CD4-positive, CD25-positive, alpha-beta regulatory T cell (primary cell): ENCODE measurements around the gene KLHL12. TPM values are rescaled to one million over a fixed set of nuclear protein-coding genes. Genes with fewer than 3 reads are reported as not detected.
"Not testable (repeated sequence)": the region's sequence is repeated elsewhere in the genome, so short reads cannot be mapped to it uniquely, and the experiment has no call there.

Experiments used
- ATAC-seq, 2 donors: fragments of 150-1000 bp; cut with Tn5 transposase; one replicate each; pipeline ENCODE4 v1.10.0; 2021; ENCODE audit warnings: low read depth in 2 of 2, moderate number of reproducible peaks in 2 of 2, moderate library complexity in 1 of 2
- DNase-seq, 3 donors: peaks; one replicate each; pipeline versions ENCODE4 v3.0.0 to v3.0.0-alpha.2; 2012 to 2022; ENCODE audit warnings: mixed read lengths in 1 of 3
- H3K27ac ChIP-seq: one replicate; pipeline ENCODE4 v1.7.0; 2013; ENCODE audit warnings: mild to moderate bottlenecking, low read length; ENCODE audit not compliant: insufficient read depth, poor library complexity, severe bottlenecking
- H3K27me3 ChIP-seq: one replicate; pipeline ENCODE4 v1.7.0; 2013; ENCODE audit warnings: low read length; ENCODE audit not compliant: control insufficient read depth, insufficient read depth
- H3K36me3 ChIP-seq: one replicate; pipeline ENCODE4 v1.7.0; 2013; ENCODE audit warnings: mild to moderate bottlenecking, low read length, moderate library complexity; ENCODE audit not compliant: control insufficient read depth, insufficient read depth
- H3K4me1 ChIP-seq: 2 replicates; pipeline ENCODE4 v1.7.0; 2013; ENCODE audit warnings: mild to moderate bottlenecking, low read length; ENCODE audit not compliant: insufficient read depth, control insufficient read depth, poor library complexity, severe bottlenecking
- H3K4me3 ChIP-seq: one replicate; pipeline ENCODE4 v1.7.0; 2013; ENCODE audit warnings: low read depth, mild to moderate bottlenecking, low read length, moderate library complexity
- H3K9me3 ChIP-seq, 2 experiments: 1 replicate in 1 of 2; 2 replicates in 1 of 2; pipeline ENCODE4 v1.7.0; 2013; ENCODE audit warnings: low read length in 2 of 2, mild to moderate bottlenecking in 1 of 2, moderate library complexity in 1 of 2; ENCODE audit not compliant: control insufficient read depth in 2 of 2
- H3K27ac Mint-ChIP-seq, 3 donors: one replicate each; pipeline ENCODE4 v1.8.0; 2020 to 2022; ENCODE audit warnings: mild to moderate bottlenecking in 3 of 3, mixed read lengths in 3 of 3, moderate library complexity in 2 of 3
- H3K27me3 Mint-ChIP-seq: one replicate; pipeline ENCODE4 v1.8.0; 2022; ENCODE audit warnings: mild to moderate bottlenecking, mixed read lengths
- H3K36me3 Mint-ChIP-seq: one replicate; pipeline ENCODE4 v1.8.0; 2020; ENCODE audit warnings: mixed read lengths
- H3K4me1 Mint-ChIP-seq, 4 donors: one replicate each; pipeline ENCODE4 v1.8.0; 2020 to 2022; ENCODE audit warnings: mixed read lengths in 4 of 4, mild to moderate bottlenecking in 1 of 4
- H3K4me3 Mint-ChIP-seq, 4 donors: one replicate each; pipeline ENCODE4 v1.8.0; 2020 to 2022; ENCODE audit warnings: mild to moderate bottlenecking in 4 of 4, mixed read lengths in 4 of 4, moderate library complexity in 3 of 4
- H3K9me3 Mint-ChIP-seq, 7 donors: one replicate each; pipeline ENCODE4 v1.8.0; 2020 to 2022; ENCODE audit warnings: mixed read lengths in 7 of 7, mild to moderate bottlenecking in 3 of 7, moderate library complexity in 2 of 7
- polyA plus RNA-seq, 4 donors: library from polyadenylated mRNA; unstranded; fragments of 300-500 nt; fragmentation: Illumina TruSeq; gene quantifications; one replicate each; pipeline ENCODE4 v1.2.3, GENCODE V29; 2021
- total RNA-seq: library from RNA; stranded (reverse); gene quantifications from one replicate; pipeline ENCODE4 v1.2.3, GENCODE V29; 2022

KLHL12 gene
- total and polyA plus RNA-seq, 5 donors from 2014 or later, result 16.5 to 27.7 (median 19.6) TPM

DNA sequence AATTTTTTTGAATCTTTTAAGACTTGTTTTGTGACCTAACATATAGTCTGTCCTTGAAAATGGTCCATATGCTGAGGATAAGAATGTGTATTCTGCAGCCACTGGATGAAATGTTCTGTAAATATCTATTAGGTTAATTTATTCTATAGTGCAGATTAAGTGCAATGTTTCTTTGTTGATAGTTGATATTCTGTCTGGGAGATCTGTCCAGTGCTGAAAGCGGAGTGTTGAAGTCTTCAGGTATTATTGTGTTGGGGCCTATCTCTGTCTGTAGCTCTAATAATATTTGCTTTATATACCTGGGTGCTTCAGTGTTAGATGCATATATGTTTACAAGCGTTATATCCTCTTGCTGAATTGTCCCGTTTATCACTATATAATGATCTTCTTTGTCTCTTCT, 7.7 kb upstream of the KLHL12 start:
- no peaks in the 10 kb centered on the region for H3K4me1 ChIP-seq
- H3K4me1 Mint-ChIP-seq, result no peaks in the 10 kb centered on the region
- no peak overlapping the region for H3K4me3 Mint-ChIP-seq
- H3K36me3 ChIP-seq, result no peaks in the 10 kb centered on the region
- peaks cover 0 to 7% (median 0%) of the 10 kb centered on the region in 7 donors for H3K9me3 Mint-ChIP-seq
- no peak for DNase-seq
- H3K36me3 Mint-ChIP-seq, result no peaks in the 10 kb centered on the region
- no peak overlapping the region for H3K27ac Mint-ChIP-seq
- H3K27me3 ChIP-seq, result peaks cover 6% of the 10 kb centered on the region
- H3K27me3 Mint-ChIP-seq, result peaks cover 38% of the 10 kb centered on the region
- ATAC-seq, result no peak
- no peak overlapping the region for H3K4me3 ChIP-seq
- H3K9me3 ChIP-seq, result no peaks in the 10 kb centered on the region
- H3K27ac ChIP-seq, result no peak overlapping the region

DNA sequence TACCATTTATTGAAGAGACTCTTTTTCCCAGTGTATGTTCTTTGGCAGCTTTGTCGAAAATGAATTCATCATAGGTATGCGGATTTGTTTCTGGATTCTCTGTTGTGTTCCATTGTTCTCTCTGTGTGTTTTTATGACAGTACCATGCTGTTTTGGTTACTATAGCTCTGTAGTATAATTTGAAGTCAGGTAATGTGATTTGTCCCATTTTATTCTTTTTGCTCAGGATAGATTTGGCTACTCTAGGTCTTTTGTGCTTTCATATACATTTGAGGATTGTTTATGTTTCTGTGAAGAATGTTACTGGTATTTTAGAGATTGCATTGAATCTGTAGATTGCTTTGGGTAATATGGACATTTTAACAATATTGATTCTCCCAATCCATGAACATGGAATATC, 5.4 kb upstream of the KLHL12 start:
- Mint-ChIP-seq H3K4me1 (peaks cover 0 to 5% (median 0%) of the 10 kb centered on the region in 4 donors), H3K27ac (no peak overlapping the region), H3K4me3 (peak overlapping the region in 1 of 4 donors; percentile 8), H3K9me3 (peaks cover 0 to 7% (median 0%) of the 10 kb centered on the region in 7 donors), H3K27me3 (peaks cover 44% of the 10 kb centered on the region), H3K36me3 (no peaks in the 10 kb centered on the region)
- H3K27me3 ChIP-seq, result peaks cover 6% of the 10 kb centered on the region
- no peaks in the 10 kb centered on the region for H3K36me3 ChIP-seq
- no peaks in the 10 kb centered on the region for H3K4me1 ChIP-seq
- ATAC-seq (no peak), DNase-seq (no peak)
- no peaks in the 10 kb centered on the region for H3K9me3 ChIP-seq
- H3K27ac ChIP-seq, result no peak overlapping the region
- no peak overlapping the region for H3K4me3 ChIP-seq

DNA sequence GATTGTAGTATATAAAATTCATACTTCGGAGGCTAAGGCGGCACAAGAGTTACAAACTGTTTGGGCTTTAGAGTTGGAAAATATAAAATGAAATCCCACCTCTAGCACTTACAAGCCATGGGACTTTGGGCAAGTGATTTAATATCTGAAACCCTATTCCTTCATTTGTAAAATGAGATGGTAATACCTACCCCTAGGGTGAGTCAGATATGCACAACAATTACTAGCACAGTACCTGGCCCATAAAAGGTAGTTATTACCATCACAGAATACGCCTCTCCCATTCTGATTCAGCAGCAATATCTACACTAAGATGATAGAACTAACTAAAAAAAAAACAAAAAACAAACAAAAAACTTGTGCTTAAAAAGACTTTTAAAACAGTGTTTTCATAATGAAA, 3.5 kb downstream of the KLHL12 start:
- no peak for DNase-seq

DNA sequence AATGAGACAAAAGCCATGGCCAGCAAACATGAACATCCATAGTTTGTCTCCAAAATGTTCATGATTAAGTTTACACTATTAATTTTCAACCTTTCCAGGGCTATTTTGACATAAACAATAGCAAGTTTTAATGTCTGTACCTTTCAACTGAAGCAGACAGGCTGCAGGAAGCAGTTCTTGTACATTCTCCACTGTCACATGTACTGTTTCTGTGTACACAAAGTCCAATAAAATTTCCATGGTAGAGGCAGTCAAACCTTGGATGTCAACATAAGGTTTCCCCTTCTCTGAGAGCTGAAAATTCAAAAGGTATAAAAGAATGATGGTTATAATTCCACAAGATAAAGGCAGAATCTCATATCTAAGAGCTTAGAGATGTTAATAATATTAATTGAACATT, 7.4 kb downstream of the KLHL12 start:
- H3K4me1 ChIP-seq, result peaks cover 16% of the 10 kb centered on the region
- Mint-ChIP-seq H3K27me3 (no peaks in the 10 kb centered on the region), H3K9me3 (no peaks in the 10 kb centered on the region), H3K27ac (no peak overlapping the region), H3K4me3 (no peak overlapping the region), H3K36me3 (peaks cover 18% of the 10 kb centered on the region), H3K4me1 (peaks cover 14 to 31% (median 18%) of the 10 kb centered on the region in 4 donors)
- no peaks in the 10 kb centered on the region for H3K27me3 ChIP-seq
- no peaks in the 10 kb centered on the region for H3K9me3 ChIP-seq
- ATAC-seq (no peak), DNase-seq (no peak)
- H3K27ac ChIP-seq, result no peak overlapping the region
- peaks cover 57% of the 10 kb centered on the region for H3K36me3 ChIP-seq
- H3K4me3 ChIP-seq, result no peak overlapping the region

More for the DNA sequence above, 3.5 kb downstream of the KLHL12 start:
- no peak for ATAC-seq
- Histone ChIP-seq H3K4me1 (peaks cover 24% of the 10 kb centered on the region), H3K27ac (no peak overlapping the region), H3K9me3 (no peaks in the 10 kb centered on the region), H3K27me3 (no peaks in the 10 kb centered on the region), H3K4me3 (no peak overlapping the region), H3K36me3 (peaks cover 22% of the 10 kb centered on the region)
- H3K27me3 Mint-ChIP-seq, result peaks cover 4% of the 10 kb centered on the region
- no peak overlapping the region for H3K4me3 Mint-ChIP-seq
- peaks cover 0 to 2% (median 0%) of the 10 kb centered on the region in 7 donors for H3K9me3 Mint-ChIP-seq
- H3K4me1 Mint-ChIP-seq, result peaks cover 9 to 46% (median 34%) of the 10 kb centered on the region in 4 donors
- H3K36me3 Mint-ChIP-seq, result peaks cover 9% of the 10 kb centered on the region
- H3K27ac Mint-ChIP-seq, result no peak overlapping the region

DNA sequence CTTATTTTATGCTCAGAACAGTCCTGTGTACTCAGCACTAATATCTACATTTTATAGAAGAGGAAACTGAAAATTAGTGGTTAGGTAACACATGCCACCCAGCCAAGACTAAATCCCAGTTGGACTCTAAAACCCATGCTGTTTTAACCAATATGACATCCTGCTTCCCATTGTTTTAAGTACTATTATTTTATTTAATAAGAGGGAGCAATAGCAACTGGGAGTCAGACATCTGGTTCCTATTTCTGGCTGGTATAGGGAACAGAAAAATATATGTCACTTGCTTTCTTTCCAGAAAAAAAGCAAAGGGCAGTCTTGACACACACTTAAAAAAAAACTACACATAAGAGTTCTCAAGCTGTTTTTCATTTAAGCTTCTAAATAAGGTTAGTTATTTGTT, 11.9 kb downstream of the KLHL12 start:
- no peaks in the 10 kb centered on the region for H3K9me3 ChIP-seq
- ATAC-seq, result no peak
- H3K36me3 Mint-ChIP-seq, result peaks cover 52% of the 10 kb centered on the region
- no peak overlapping the region for H3K27ac ChIP-seq
- no peaks in the 10 kb centered on the region for H3K9me3 Mint-ChIP-seq
- H3K36me3 ChIP-seq, result peaks cover 85% of the 10 kb centered on the region
- H3K27me3 ChIP-seq, result no peaks in the 10 kb centered on the region
- H3K4me3 ChIP-seq, result no peak overlapping the region
- H3K4me1 Mint-ChIP-seq, result peaks cover 4 to 14% (median 7%) of the 10 kb centered on the region in 4 donors
- H3K4me3 Mint-ChIP-seq, result no peak overlapping the region
- DNase-seq, result no peak
- H3K4me1 ChIP-seq, result no peaks in the 10 kb centered on the region
- no peak overlapping the region for H3K27ac Mint-ChIP-seq
- no peaks in the 10 kb centered on the region for H3K27me3 Mint-ChIP-seq

DNA sequence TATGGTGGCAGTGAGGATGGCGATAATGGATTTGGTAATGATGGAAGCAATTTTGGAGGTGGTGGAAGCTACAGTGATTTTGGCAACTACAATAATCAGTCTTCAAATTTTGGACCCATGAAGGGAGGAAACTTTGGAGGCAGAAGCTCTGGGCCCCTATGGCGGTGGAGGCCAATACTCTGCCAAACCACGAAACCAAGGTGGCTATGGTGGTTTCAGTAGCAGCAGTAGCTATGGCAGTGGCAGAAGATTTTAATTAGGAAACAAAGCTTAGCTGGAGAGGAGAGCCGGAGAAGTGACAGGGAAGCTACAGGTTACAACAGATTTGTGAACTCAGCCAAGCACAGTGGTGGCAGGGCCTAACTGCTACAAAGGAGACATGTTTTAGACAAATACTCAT, 14.6 kb downstream of the KLHL12 start:
- H3K4me1 Mint-ChIP-seq, result peaks cover 0 to 11% (median under 1%) of the 10 kb centered on the region in 4 donors
- H3K9me3 ChIP-seq, H3K27ac ChIP-seq, H3K9me3 Mint-ChIP-seq, H3K4me3 ChIP-seq, H3K27me3 ChIP-seq, DNase-seq, H3K4me3 Mint-ChIP-seq, H3K27me3 Mint-ChIP-seq, H3K4me1 ChIP-seq, ATAC-seq: not testable (repeated sequence)
- peak overlapping the region; percentile 2 to 76 (median 60) for H3K27ac Mint-ChIP-seq
- H3K36me3 ChIP-seq, result peaks cover 88% of the 10 kb centered on the region
- peaks cover 46% of the 10 kb centered on the region for H3K36me3 Mint-ChIP-seq

DNA sequence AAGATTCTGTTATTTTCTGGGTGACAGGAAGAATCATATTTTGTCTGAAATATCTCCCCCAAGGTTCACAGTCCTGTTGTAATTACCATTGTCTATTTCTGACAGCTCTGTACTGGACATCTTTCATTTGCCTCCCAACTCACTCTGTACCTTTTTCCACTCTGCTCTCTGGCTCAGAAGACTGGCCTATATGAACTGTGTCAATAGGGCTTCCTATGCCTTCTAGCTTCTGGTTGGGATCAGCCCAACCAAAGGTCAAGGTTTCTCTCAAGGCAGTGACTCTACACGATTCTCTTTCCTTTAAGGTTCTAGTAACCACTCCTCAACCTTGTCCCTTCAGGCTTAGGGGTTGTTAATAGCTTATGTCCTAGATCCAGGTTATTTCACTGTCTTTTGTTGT, 17.5 kb downstream of the KLHL12 start:
- H3K36me3 Mint-ChIP-seq, result peaks cover 53% of the 10 kb centered on the region
- Histone ChIP-seq H3K9me3 (no peaks in the 10 kb centered on the region), H3K36me3 (peaks cover 74% of the 10 kb centered on the region), H3K4me3 (no peak overlapping the region), H3K27me3 (no peaks in the 10 kb centered on the region), H3K27ac (no peak overlapping the region), H3K4me1 (no peaks in the 10 kb centered on the region)
- ATAC-seq, result no peak
- no peak overlapping the region for H3K27ac Mint-ChIP-seq
- no peak for DNase-seq
- H3K9me3 Mint-ChIP-seq, result no peaks in the 10 kb centered on the region
- no peaks in the 10 kb centered on the region for H3K27me3 Mint-ChIP-seq
- H3K4me3 Mint-ChIP-seq, result no peak overlapping the region
- H3K4me1 Mint-ChIP-seq, result peaks cover 0 to 9% (median 1%) of the 10 kb centered on the region in 4 donors

DNA sequence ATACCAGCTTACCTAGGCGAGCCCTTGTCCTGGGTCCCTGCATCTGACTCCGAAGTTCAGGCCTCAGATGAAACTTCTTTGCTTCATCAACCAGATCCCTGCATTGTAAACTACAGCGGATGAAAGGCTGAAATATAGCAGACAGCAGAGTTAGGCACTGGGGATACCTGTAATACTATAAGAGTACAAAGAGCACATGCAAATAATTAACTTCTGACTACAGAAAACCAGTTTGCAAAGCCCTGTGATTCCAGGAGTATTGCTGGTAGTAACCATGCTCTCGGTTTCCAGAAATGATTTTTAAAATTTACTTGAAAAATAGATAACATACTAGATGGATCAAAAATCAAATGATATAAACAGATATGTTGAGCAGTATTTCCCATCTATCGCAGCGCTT, 18.0 kb downstream of the KLHL12 start:
- no peak for ATAC-seq
- H3K27ac Mint-ChIP-seq, result no peak overlapping the region
- H3K9me3 Mint-ChIP-seq, result no peaks in the 10 kb centered on the region
- Histone ChIP-seq H3K4me3 (no peak overlapping the region), H3K36me3 (peaks cover 74% of the 10 kb centered on the region), H3K9me3 (no peaks in the 10 kb centered on the region), H3K27ac (no peak overlapping the region), H3K27me3 (no peaks in the 10 kb centered on the region), H3K4me1 (no peaks in the 10 kb centered on the region)
- no peak for DNase-seq
- H3K4me1 Mint-ChIP-seq, result peaks cover 0 to 9% (median 1%) of the 10 kb centered on the region in 4 donors
- H3K4me3 Mint-ChIP-seq, result no peak overlapping the region
- H3K36me3 Mint-ChIP-seq, result peaks cover 52% of the 10 kb centered on the region
- no peaks in the 10 kb centered on the region for H3K27me3 Mint-ChIP-seq
